ENCODE data around the gene FBP2.

DNA sequence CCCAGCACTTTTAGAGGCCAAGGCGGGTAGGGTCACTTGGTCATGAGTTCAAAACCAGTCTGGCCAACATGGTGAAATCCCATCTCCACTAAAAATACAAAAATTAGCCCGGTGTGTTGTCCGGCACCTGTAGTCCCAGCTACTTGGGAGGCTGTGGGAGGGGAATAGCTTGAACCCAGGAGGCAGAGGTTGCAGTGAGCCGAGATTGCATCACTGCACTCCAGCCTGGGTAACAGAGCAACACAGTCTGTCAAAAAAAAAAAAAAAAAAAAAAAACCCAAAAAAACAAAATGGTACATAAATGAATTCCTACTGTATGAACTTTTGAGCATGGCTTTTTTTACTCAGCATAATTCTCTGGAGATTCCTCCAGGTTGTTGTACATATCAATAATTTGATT lies 76.4 kb downstream of the FBP2 start:
- TF ChIP-seq RAD21 (IDR thresholded peaks at IDR 0.05; ENCODE audit: low read length) (no peak), POLR2A (IDR thresholded peaks at IDR 0.05; ENCODE audit: low read depth, low read length) (no peak), CEBPB (IDR thresholded peaks at IDR 0.05; ENCODE audit: low read depth, low read length) (no peak), MXI1 (IDR thresholded peaks at IDR 0.05; ENCODE audit: borderline replicate concordance, low read depth, low read length) (no peak), FOS (IDR thresholded peaks at IDR 0.05; ENCODE audit: low read depth, low read length) (no peak), BHLHE40 (IDR thresholded peaks at IDR 0.05; ENCODE audit: low read depth, low read length) (no peak)
- TF ChIP-seq, protein P1, sequence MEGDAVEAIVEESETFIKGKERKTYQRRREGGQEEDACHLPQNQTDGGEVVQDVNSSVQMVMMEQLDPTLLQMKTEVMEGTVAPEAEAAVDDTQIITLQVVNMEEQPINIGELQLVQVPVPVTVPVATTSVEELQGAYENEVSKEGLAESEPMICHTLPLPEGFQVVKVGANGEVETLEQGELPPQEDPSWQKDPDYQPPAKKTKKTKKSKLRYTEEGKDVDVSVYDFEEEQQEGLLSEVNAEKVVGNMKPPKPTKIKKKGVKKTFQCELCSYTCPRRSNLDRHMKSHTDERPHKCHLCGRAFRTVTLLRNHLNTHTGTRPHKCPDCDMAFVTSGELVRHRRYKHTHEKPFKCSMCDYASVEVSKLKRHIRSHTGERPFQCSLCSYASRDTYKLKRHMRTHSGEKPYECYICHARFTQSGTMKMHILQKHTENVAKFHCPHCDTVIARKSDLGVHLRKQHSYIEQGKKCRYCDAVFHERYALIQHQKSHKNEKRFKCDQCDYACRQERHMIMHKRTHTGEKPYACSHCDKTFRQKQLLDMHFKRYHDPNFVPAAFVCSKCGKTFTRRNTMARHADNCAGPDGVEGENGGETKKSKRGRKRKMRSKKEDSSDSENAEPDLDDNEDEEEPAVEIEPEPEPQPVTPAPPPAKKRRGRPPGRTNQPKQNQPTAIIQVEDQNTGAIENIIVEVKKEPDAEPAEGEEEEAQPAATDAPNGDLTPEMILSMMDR (conservative IDR thresholded peaks at IDR 0.05; ENCODE audit: low read depth, low read length), result no peak
- TF ChIP-seq, protein P2, sequence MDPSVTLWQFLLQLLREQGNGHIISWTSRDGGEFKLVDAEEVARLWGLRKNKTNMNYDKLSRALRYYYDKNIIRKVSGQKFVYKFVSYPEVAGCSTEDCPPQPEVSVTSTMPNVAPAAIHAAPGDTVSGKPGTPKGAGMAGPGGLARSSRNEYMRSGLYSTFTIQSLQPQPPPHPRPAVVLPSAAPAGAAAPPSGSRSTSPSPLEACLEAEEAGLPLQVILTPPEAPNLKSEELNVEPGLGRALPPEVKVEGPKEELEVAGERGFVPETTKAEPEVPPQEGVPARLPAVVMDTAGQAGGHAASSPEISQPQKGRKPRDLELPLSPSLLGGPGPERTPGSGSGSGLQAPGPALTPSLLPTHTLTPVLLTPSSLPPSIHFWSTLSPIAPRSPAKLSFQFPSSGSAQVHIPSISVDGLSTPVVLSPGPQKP (IDR thresholded peaks at IDR 0.05; ENCODE audit: borderline replicate concordance, low read depth, low read length), result no peak

All from IMR-90 (cell line).